GM12873 (cell line): Measurements from ENCODE around the gene CPLX3.
A peak's percentile ranks its signal among the peaks of the same experiment; 100 is the strongest.

ENCODE experiments used
- CTCF ChIP-seq: IDR thresholded peaks from 2 replicates; pipeline ENCODE4 v1.5.1; 2012; ENCODE audit warnings: low read depth, mild to moderate bottlenecking, moderate library complexity, low read length, control low read depth; ENCODE audit not compliant: insufficient read depth; ENCODE audit errors: missing control alignments

Gene CPLX3

GRCh38 chr15:74841891-74842373, 15.5 kb downstream of the CPLX3 start:
- no peak for TF ChIP-seq CTCF

- peak; percentile 53 for TF ChIP-seq CTCF
Observed at GRCh38 chr15:74842581-74843444, 16.4 kb downstream of the CPLX3 start, which contains the start of gene ULK3. Gene ULK3 (minus strand): TSS chr15:74843156. CDS start chr15:74843105, 51 bp downstream.

GRCh38 chr15:74843445-74843828, 17.0 kb downstream of the CPLX3 start:
- no peak for TF ChIP-seq CTCF

- no peak for TF ChIP-seq CTCF
Observed at GRCh38 chr15:74843891-74844299, 17.5 kb downstream of the CPLX3 start.

GRCh38 chr15:74844319-74845207, 18.1 kb downstream of the CPLX3 start:
- no peak for TF ChIP-seq CTCF

- no peak for TF ChIP-seq CTCF
Observed at GRCh38 chr15:74845208-74845568, 18.8 kb downstream of the CPLX3 start.

- no peak for TF ChIP-seq CTCF
Observed at GRCh38 chr15:74845581-74845980, 19.2 kb downstream of the CPLX3 start.
